ENCODE measurements around the gene TMA7.

TMA7 gene

DNA sequence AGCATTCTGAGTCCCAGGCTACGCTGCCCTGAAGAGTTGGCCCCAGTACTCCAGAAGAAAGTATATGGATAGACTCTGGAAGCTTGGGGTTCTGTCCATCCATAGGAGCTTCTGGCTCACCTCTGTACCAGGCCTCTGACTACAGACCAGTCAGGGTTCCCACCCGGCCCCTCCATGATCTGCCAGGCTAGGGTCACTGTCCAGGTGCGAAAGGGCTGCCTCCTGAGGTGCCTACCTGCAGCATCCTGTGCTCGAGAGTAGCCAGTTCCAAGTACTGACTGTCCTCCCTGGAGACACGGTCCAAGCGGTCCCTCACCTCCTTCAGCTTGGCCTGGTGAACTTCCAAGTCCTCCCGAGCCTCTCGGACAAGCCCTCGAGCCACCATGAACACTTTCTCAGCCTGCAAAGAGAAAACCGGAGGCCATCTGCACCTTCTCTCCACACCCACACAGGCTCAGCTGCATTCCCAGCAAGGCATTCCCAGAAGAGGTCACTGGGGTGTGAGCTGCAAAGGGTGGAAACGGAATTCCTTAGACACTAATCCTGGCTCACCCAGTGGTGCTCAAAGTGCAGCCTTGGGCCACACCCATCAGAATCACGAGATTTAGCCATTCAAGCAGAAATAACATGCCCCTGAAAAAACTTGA is 6.5 kb upstream of the TMA7 start:
- Histone ChIP-seq H3K4me3 (ENCODE audit: low read length) (no peak overlapping the region), H3K9me3 (replicated peaks; ENCODE audit: low read length) (no peaks in the 10 kb centered on the region), H3K4me1 (ENCODE audit: control insufficient read depth, insufficient read depth, low read length) (peaks cover 14% of the 10 kb centered on the region), H3K36me3 (ENCODE audit: insufficient read depth, low read length) (peaks cover 10% of the 10 kb centered on the region), H3K4me2 (ENCODE audit: low read length) (no peak overlapping the region), H3K27me3 (ENCODE audit: control insufficient read depth, insufficient read depth, low read length) (no peaks in the 10 kb centered on the region), H3K9ac (ENCODE audit: low read depth, low read length) (no peak overlapping the region)

DNA sequence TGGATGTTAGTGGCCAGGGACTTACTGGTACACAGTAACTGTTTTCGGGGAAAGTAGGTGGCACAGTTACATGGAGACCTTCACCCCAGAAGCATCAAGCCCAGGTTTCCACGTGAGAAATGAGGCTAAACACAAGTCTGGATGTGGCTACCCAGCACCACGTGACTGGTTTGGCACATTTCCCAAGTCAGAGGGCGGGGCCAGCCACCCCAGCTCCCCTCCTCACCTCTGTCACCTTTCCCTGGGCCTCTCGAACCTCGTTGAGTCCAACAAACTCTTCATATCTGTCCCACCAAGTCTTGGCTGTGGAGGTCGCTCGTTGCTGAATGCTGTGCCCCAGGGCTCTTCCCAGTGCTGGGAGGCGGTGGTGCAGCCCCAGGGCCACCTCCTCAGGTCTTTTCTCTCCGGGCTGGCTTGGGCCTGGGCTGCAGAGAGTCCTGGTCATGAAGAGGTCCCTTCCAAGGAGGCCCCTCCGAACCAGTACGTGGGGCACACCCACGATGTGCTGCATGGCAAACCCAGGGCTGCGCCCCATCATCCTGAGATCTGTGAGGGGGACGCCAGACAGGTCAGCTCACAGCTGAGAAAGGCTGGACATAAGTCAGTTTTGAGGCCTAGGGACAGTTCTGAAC is 5.3 kb upstream of the TMA7 start:
- H3K4me1 ChIP-seq (ENCODE audit: control insufficient read depth, insufficient read depth, low read length), result peaks cover 13% of the 10 kb centered on the region
- H3K9ac ChIP-seq (ENCODE audit: low read depth, low read length), result no peak overlapping the region
- H3K36me3 ChIP-seq (ENCODE audit: insufficient read depth, low read length), result peaks cover 10% of the 10 kb centered on the region
- H3K4me3 ChIP-seq (ENCODE audit: low read length), result no peak overlapping the region
- no peaks in the 10 kb centered on the region for H3K9me3 ChIP-seq (replicated peaks; ENCODE audit: low read length)
- no peaks in the 10 kb centered on the region for H3K27me3 ChIP-seq (ENCODE audit: control insufficient read depth, insufficient read depth, low read length)
- H3K4me2 ChIP-seq (ENCODE audit: low read length), result no peak overlapping the region

DNA sequence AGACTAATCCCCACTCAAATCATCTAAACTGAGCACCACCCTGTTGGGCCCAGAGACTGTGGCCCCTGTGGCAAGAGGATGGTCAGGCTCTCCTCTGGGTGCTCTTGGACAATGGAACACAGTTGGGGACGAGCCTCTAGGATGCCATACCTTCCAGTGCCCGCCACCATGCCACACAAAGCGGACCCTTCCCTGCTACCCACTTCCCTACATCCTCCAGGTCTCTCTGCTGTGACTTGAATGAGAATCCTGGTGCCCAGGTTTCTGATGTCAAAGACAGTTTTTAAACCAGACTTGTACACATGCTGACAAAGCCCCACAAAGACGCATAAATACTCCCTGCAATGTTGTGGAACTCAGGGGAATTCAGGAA is 4.8 kb upstream of the TMA7 start:
- Histone ChIP-seq H3K4me2 (ENCODE audit: low read length) (no peak overlapping the region), H3K4me1 (ENCODE audit: control insufficient read depth, insufficient read depth, low read length) (peaks cover 8% of the 10 kb centered on the region), H3K27me3 (ENCODE audit: control insufficient read depth, insufficient read depth, low read length) (no peaks in the 10 kb centered on the region), H3K4me3 (ENCODE audit: low read length) (no peak overlapping the region), H3K9ac (ENCODE audit: low read depth, low read length) (no peak overlapping the region), H3K9me3 (replicated peaks; ENCODE audit: low read length) (no peaks in the 10 kb centered on the region), H3K36me3 (ENCODE audit: insufficient read depth, low read length) (peaks cover 10% of the 10 kb centered on the region)

DNA sequence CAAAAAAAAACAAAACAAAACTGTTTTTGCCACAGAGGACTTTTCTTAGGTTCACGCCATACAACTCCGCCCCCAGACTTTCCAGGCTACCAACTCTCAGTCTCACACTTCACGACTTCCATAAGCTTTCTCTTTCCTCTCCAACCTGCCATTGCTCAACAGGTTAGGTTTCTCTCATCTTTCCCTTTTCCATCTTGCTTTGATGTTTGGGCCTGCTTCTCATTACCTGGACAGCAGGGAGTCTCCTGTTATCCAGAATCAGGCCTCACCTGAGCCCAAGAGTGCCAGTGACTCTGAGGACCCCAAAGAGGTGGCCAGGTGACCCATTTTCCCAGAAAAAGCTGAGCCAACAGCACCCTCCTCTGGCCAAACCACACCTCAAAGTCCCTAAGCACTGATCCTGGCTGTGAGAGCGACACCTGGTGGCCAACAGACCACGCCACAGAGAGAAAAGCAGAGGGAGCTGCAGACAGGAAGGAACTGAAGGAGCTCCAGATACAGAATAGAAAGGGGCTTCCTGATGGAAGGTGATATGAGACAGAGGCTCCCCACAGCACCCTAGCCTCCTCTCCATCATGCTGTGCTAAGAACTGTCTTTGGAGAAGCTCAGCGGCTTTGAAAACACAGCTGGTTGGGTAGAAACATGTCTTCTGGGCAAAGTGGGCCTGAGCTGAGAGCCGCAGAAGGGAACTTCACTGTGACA is 4.1 kb upstream of the TMA7 start:
- H3K9me3 ChIP-seq (replicated peaks; ENCODE audit: low read length), result no peaks in the 10 kb centered on the region
- H3K27me3 ChIP-seq (ENCODE audit: control insufficient read depth, insufficient read depth, low read length), result no peaks in the 10 kb centered on the region
- peaks cover 10% of the 10 kb centered on the region for H3K36me3 ChIP-seq (ENCODE audit: insufficient read depth, low read length)
- no peak overlapping the region for H3K4me2 ChIP-seq (ENCODE audit: low read length)
- no peak overlapping the region for H3K4me3 ChIP-seq (ENCODE audit: low read length)
- H3K4me1 ChIP-seq (ENCODE audit: control insufficient read depth, insufficient read depth, low read length), result peaks cover 6% of the 10 kb centered on the region
- H3K9ac ChIP-seq (ENCODE audit: low read depth, low read length), result no peak overlapping the region

DNA sequence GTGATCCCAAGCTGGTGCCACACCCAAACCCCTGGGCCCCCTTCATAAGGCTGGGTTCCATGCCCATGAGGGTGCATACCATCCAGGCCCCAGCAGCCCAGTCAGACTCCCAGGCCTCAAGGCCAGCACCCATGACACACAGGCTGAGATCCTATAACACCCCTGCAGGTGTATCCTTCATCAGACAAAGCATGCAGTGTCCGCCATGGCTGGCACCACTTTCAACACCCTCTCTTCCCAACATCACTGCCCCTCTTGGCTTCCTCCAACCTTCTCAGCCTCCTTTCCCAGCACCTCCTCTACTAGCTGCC is 3.6 kb upstream of the TMA7 start:
- Histone ChIP-seq H3K27me3 (ENCODE audit: control insufficient read depth, insufficient read depth, low read length) (no peaks in the 10 kb centered on the region), H3K9me3 (replicated peaks; ENCODE audit: low read length) (no peaks in the 10 kb centered on the region), H3K9ac (ENCODE audit: low read depth, low read length) (no peak overlapping the region), H3K4me1 (ENCODE audit: control insufficient read depth, insufficient read depth, low read length) (peaks cover 9% of the 10 kb centered on the region), H3K4me3 (ENCODE audit: low read length) (no peak overlapping the region), H3K4me2 (ENCODE audit: low read length) (no peak overlapping the region), H3K36me3 (ENCODE audit: insufficient read depth, low read length) (peaks cover 11% of the 10 kb centered on the region)

DNA sequence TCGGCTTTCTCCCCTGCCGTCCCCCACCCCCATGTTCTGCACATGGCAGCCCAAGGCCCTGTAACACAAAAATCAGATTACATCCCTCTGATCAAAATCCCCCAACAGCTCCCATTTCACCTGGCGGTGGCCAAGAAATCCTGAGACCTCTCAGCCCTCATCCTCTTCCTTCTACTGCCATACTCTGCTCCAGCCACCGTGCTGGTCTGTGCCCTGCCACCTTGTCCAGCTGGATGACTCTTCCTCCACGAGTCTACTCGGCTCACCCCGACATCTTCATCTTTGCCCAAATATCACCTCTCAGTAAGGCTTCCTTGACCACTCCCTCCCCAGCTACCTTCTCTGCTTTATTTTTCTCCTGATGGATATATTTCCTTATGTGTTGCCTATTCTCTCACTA is 3.2 kb upstream of the TMA7 start:
- H3K9me3 ChIP-seq (replicated peaks; ENCODE audit: low read length), result no peaks in the 10 kb centered on the region
- no peaks in the 10 kb centered on the region for H3K27me3 ChIP-seq (ENCODE audit: control insufficient read depth, insufficient read depth, low read length)
- H3K4me2 ChIP-seq (ENCODE audit: low read length), result no peak overlapping the region
- H3K4me1 ChIP-seq (ENCODE audit: control insufficient read depth, insufficient read depth, low read length), result peaks cover 13% of the 10 kb centered on the region
- no peak overlapping the region for H3K9ac ChIP-seq (ENCODE audit: low read depth, low read length)
- H3K36me3 ChIP-seq (ENCODE audit: insufficient read depth, low read length), result peaks cover 13% of the 10 kb centered on the region
- no peak overlapping the region for H3K4me3 ChIP-seq (ENCODE audit: low read length)

DNA sequence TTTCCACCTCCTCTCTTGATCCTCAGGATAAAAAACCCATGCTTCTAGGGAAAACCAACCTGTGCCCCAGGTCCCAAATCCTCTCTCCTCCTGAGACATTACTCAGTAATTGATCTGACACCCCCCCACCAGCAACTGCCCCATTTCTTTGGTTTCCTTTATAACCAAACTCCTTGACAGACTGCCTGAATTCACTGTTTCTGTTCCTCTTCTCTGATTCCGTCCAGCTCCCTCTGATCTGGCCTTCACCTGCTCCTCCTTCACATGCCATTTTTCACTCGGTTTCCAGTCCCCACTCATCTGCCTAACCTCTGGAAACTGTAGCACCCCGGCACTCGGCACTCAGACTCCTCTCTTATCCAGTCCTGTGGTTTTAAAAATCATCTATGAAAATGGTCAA is 2.2 kb upstream of the TMA7 start:
- peaks cover 17% of the 10 kb centered on the region for H3K4me1 ChIP-seq (ENCODE audit: control insufficient read depth, insufficient read depth, low read length)

DNA sequence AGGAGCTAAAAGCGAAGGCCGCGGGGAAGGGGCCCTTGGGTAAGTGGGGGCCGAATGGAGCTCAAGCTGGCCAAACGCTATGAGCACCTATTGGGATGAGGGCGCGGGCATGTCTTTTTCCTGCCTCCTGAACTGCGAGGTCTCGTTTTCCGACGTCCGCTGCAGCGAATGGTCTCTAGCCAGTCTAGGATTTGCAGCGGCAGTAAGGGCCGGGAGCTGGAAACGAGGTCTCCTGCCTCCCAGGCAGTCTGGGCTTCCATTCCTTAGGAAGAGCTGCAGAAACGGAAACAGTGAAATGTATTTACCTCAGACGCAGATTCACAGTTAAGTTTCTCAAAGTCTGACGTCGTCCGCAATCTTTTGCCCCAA is 517 bp downstream of the TMA7 start:
- Histone ChIP-seq H3K4me1 (ENCODE audit: control insufficient read depth, insufficient read depth, low read length) (peaks cover 14% of the 10 kb centered on the region), H3K9me3 (replicated peaks; ENCODE audit: low read length) (no peaks in the 10 kb centered on the region), H3K9ac (ENCODE audit: low read depth, low read length) (peak overlapping the region; percentile 94), H3K27me3 (ENCODE audit: control insufficient read depth, insufficient read depth, low read length) (no peaks in the 10 kb centered on the region), H3K4me3 (ENCODE audit: low read length) (peak overlapping the region; percentile 88), H3K4me2 (ENCODE audit: low read length) (peak overlapping the region; percentile 90), H3K36me3 (ENCODE audit: insufficient read depth, low read length) (peaks cover 21% of the 10 kb centered on the region)

More for the DNA sequence above, 2.2 kb upstream of the TMA7 start:
- Histone ChIP-seq H3K4me3 (ENCODE audit: low read length) (no peak overlapping the region), H3K9ac (ENCODE audit: low read depth, low read length) (no peak overlapping the region), H3K9me3 (replicated peaks; ENCODE audit: low read length) (no peaks in the 10 kb centered on the region), H3K4me2 (ENCODE audit: low read length) (no peak overlapping the region), H3K36me3 (ENCODE audit: insufficient read depth, low read length) (peaks cover 13% of the 10 kb centered on the region), H3K27me3 (ENCODE audit: control insufficient read depth, insufficient read depth, low read length) (no peaks in the 10 kb centered on the region)

DNA sequence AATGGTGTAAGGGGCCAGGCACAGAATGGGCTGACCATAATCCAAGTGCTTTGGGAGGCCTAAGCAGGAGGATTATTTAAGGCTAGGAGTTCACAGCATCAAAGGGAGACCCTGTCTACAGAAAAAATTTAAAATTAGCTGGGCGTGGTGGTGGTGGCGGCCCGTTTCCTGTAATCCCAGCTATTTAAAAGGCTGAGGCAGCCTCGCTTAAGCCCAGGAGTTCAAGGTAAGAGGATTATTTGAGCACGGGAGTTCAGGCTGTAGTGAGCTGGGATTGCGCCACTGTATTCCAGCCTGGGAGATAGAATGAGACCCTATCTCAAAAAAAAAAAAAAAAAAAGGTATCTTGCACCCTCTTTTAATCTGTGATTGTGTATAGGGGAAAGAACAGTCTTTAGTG is 1.9 kb downstream of the TMA7 start:
- H3K9me3 ChIP-seq (replicated peaks; ENCODE audit: low read length), result no peaks in the 10 kb centered on the region
- no peaks in the 10 kb centered on the region for H3K27me3 ChIP-seq (ENCODE audit: control insufficient read depth, insufficient read depth, low read length)
- H3K36me3 ChIP-seq (ENCODE audit: insufficient read depth, low read length), result peaks cover 21% of the 10 kb centered on the region
- H3K4me2 ChIP-seq (ENCODE audit: low read length), result peak overlapping the region; percentile 90
- H3K9ac ChIP-seq (ENCODE audit: low read depth, low read length), result peak overlapping the region; percentile 94
- H3K4me3 ChIP-seq (ENCODE audit: low read length), result peak overlapping the region; percentile 88
- peaks cover 20% of the 10 kb centered on the region for H3K4me1 ChIP-seq (ENCODE audit: control insufficient read depth, insufficient read depth, low read length)

DNA sequence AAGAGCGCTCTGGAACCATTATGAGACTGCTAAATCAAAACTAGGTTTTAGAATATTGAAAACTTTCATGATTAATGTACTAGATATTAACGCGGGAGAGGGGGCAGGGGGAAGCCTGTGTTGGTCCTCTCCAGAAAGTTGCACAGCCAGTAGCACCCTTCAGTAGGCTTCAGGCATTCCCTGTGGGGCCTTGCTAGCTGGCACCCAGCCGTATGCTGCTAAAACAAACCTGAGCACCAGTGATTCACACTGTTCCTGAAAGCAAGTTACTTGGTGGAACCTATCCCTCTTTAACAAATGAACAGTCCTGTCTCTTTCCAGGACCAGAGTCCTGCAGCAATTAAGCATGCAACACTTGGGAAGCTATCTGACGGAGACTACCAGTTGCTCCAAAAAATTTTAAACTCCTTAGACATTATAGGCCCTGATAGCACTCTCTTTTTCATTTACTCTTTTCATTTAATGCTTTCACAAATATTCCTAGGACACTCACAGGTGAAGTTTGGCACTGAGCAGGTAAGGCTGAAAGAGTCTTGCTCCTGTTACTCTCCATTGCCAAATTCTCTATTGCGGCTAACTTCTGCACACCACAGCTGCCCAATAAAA is 5.3 kb downstream of the TMA7 start:
- H3K36me3 ChIP-seq (ENCODE audit: insufficient read depth, low read length), result peaks cover 21% of the 10 kb centered on the region
- H3K4me1 ChIP-seq (ENCODE audit: control insufficient read depth, insufficient read depth, low read length), result peaks cover 32% of the 10 kb centered on the region
- H3K4me2 ChIP-seq (ENCODE audit: low read length), result peak overlapping the region; percentile 90
- peak overlapping the region; percentile 82 for H3K4me3 ChIP-seq (ENCODE audit: low read length)
- no peaks in the 10 kb centered on the region for H3K27me3 ChIP-seq (ENCODE audit: control insufficient read depth, insufficient read depth, low read length)
- no peaks in the 10 kb centered on the region for H3K9me3 ChIP-seq (replicated peaks; ENCODE audit: low read length)
- peak overlapping the region; percentile 84 for H3K9ac ChIP-seq (ENCODE audit: low read depth, low read length)

DNA sequence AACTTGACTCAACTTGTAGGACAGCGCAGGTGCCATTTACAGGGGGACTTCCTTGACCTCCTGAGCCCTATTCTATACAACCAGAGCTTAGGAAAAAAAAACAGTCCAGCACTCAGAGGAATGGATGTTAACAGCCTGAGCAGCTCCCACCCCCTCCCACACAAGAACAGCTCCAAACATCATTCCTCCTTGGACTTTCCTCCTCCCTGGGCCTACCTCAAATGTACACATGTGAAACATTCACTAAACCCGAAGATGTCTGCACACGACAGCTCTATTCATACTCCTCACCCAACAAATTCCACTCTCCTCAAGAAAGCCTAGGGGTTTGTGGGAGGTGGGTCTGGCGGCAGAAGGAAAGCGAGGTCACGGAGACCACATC is 6.0 kb downstream of the TMA7 start:
- peak overlapping the region; percentile 90 for H3K4me2 ChIP-seq (ENCODE audit: low read length)
- H3K36me3 ChIP-seq (ENCODE audit: insufficient read depth, low read length), result peaks cover 21% of the 10 kb centered on the region
- H3K27me3 ChIP-seq (ENCODE audit: control insufficient read depth, insufficient read depth, low read length), result no peaks in the 10 kb centered on the region
- peak overlapping the region; percentile 82 for H3K4me3 ChIP-seq (ENCODE audit: low read length)
- H3K9me3 ChIP-seq (replicated peaks; ENCODE audit: low read length), result no peaks in the 10 kb centered on the region
- H3K9ac ChIP-seq (ENCODE audit: low read depth, low read length), result peak overlapping the region; percentile 84
- peaks cover 32% of the 10 kb centered on the region for H3K4me1 ChIP-seq (ENCODE audit: control insufficient read depth, insufficient read depth, low read length)
